GM19035 (cell line): ENCODE data around the gene RPL28.
"Not testable (repeated sequence)": the region's sequence is repeated elsewhere in the genome, so short reads cannot be mapped to it uniquely, and the experiment has no call there.

ENCODE experiments used
- ATAC-seq: cut with Tn5 transposase; IDR thresholded peaks from one replicate; pipeline ENCODE4 v1.9.1; 2021; ENCODE audit not compliant: unreplicated experiment

The RPL28 gene

DNA sequence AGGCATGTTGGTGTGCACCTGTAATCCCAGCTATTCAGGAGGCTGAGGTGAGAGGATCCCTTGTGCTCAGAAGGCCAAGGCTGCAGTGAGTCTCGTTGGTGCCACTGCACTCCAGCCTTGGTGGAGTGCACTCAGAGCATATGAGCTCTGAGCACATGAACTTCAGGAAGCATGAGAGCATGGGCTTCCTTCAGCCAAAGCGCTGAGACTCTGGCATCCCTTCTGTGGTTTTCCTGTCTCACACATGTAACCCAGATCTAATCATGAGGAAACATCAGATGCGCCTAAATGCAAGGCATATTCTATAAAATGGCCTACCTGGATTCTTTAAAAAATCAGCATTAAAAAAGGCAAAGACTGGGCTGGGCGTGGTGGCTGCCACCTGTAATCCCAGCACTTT lies 35.5 kb downstream of the RPL28 start:
- not testable (repeated sequence) for ATAC-seq

DNA sequence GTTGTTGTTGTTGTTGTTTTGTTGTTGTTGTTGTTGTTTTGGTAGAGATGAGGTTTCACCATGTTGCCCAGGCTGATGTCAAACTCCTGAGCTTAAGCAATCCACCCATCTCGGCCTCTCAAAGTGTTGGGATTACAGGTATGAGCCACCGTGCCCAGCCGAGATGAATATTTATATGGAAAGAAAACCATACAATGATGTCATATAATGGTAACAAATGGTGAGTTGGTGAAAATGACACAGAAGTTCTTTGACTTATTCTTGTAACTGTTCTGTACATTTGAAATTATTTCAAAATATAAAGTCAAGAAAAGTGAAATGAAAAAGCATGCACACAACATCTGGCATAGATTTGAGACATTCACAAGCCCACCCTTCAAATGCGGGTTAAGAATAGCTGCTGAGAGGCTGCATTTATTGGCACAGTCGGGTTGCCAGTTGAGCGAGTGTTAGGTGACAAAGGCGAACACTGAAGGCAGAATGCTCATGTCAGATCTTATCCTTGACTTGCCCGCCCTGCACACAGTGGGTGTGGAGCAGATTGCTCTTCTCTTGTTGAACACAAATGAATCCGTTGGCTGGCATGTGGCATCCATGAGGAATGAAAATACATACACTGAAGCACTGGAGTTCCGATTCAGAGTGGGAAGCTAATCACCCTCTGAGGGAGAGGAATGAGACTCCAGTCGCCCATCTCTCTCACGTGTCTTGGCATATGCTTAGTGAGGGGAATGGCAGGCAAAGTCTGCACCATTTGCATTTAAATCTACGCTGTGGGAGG lies 37.7 kb downstream of the RPL28 start:
- no peak for ATAC-seq

DNA sequence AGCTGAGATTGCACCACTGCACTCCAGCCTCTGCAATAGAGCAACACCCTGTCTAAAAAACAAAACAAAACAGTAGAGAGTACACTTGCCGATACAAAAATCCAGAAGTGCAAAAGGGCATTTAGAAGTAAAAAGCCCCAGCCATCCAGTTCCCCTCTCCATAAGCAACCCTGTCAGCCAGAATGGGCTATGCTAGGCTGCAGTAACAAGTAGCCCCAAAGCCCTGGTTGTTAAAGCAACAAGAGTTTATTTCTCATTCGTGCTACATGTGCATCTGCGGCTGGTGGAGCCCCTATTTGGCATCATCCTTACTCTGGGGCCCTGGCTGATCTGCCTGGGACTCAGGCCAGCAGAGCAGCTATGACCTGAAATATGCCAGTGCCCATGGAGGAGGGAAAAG lies 38.8 kb downstream of the RPL28 start:
- no peak for ATAC-seq

- no peak for ATAC-seq
Measured at GRCh38 chr19:55426042-55426441, 40.3 kb downstream of the RPL28 start.

DNA sequence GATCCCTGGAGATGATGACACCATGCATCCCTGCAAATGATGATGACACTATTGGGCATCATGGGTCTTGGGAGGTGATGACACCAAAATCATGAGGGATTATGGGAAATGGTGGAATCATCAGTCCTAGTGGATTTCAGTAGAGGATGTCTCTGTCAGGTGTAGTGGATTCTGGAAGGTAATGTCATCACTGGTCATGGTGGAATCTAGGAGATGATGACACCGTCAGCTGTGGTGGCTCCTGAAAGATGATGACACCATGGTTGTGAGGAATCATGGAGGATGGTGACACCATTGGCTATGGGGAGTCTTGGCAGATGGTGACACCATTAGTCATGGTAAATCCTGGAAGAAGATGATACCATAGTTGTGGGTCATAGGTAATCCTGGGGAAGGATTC lies 45.5 kb downstream of the RPL28 start:
- ATAC-seq: no peak

DNA sequence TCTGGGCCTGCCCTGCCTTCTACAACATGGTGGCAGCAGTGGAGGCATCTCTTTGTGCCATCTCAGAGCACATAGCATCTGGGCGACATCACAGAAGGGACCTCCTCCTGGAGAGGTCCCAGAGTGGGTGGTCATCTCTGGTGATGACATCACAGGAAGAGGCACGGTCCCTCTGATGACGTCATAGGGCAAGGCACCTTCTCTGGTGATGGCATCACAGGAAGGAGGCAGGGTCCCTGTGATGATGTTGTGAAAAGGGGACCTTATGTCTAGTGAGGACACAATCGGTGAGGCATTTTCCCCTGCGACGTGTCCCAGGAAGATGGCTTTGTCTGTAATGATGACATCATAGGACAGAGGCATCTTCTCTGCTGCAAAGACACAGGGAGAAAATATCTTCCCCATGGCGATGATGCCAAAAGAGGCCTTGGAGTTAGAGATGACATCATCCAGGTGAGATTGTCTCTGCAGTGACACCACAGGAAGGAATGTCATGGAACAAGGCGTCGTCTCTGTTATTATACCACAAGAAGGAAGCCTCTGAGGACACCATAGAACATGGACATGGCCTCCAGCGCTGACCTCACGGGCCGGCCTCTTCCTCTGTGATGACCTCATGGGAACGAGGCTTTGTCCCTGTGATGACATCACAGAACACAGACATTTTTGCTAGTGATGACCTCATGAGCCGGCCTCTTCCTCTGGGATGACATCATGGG lies 46.7 kb downstream of the RPL28 start:
- no peak for ATAC-seq

DNA sequence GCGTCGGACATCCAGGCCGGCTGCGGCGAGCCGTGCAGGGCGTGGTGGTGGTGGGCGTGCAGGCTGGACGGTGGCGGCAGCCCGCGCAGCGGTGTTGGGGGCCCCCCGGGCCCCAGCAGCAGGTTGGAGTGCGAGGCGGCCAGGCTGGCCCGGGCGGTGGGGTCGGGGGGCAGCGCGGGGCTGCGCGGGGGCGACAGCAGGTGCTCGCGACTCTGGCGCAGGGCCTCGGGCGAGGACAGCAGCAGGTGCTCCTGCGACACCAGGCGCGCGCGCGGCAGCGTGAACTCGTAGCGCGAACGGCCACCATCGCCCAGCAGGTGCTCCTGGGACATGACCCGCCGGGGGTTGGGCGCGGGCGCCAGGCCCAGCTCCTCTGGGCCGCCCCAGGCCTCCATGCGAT lies 47.6 kb downstream of the RPL28 start:
- ATAC-seq: no peak

- ATAC-seq: no peak
Measured at GRCh38 chr19:55434356-55434919, 48.7 kb downstream of the RPL28 start.

DNA sequence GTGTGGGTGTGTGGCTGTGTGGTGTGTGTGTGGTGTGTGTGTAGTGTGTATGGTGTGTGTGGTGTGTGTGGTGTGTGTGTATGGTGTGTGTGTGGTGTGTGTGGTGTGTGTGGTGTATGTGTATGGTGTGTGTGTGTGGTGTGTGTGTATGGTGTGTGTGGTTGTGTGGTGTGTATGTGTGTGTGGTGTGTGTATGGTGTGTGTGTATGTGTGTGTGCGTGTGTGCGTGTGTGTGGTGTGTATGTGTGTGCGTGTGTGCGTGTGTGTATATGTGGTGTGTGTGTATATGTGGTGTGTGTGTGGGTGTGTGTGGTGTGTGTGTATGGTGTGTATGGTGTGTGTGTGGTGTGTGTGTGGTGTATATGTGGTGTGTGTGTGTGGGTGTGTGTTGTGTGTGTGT lies 49.3 kb downstream of the RPL28 start:
- ATAC-seq: no peak

DNA sequence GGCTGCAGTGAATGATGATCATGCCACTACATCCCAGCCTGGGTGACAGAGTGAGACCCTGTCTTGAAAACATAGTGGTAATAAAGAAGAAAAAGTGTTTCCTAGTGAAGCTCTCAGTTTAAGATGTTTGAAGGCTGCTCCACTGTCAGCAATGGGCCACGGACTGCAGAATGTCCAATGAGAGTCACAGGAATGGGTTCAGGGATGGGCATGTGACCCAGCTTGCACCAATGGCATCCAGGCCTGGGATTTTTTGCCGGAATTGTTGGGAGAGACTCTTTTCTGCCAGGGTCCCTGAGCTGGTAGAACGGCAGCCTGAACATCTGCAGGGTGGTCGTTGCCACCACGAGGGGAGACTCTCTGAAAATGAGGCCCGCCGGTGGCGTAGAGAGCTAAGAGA lies 51.1 kb downstream of the RPL28 start:
- ATAC-seq: no peak

DNA sequence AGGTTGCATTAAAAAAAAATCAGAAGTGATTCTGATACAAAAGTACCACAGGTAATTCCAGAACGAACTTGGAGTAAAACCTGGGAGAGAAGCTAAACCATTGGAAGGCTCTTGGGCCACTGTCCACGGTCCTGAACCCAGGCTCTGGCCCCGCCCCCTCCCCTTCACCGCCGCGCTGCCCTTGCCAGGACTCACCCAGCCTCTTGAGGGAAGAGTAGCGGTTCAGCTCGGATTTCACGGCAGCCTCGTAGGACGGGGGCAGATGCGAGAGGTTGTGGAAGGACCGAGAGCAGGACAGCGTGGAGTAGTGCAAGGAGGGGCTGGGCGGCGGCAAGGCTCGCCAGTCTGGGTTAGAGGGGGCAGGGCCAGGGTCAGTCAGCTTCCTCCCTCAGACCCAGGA lies 51.7 kb downstream of the RPL28 start:
- ATAC-seq: no peak

DNA sequence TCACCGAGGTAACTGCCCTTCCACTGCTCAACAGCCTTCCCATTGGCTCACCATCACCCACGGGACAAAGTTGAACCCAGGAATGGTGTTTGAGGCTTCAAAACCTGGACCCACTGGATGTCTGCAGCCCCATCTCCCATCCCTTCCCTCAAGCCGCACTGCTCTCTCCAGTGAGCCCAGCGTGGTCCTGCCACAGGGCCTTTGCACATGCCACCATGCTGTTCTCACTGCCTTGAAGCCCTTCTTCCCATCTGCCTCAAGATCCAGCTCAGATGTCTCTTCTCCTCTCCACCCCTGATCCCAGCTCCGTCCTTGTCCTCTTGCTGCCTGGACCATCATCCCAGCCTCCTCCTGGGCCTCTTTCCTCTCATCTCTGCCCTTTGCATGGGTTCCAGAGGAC lies 53.3 kb downstream of the RPL28 start:
- no peak for ATAC-seq

GRCh38 chr19:55440411-55441105 lies 54.8 kb downstream of the RPL28 start:
- no peak for ATAC-seq

DNA sequence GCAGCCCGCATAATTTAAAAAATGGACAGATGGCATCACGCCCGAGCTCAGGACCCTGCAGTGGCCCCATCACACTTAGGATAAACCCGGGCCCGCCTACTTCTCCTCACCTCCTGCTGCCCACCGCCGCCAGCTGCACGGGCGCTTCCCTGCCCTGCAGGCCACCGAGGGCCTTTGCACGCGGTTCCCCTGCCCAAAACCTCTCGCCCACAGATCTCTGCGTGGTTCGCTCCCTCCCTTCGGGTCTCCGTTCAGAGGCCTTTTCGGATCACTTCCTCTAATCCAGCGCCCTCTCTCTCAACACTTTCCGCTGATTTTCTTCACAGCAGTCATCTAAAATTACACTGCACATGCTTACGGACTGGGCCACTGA lies 55.6 kb downstream of the RPL28 start:
- no peak for ATAC-seq

DNA sequence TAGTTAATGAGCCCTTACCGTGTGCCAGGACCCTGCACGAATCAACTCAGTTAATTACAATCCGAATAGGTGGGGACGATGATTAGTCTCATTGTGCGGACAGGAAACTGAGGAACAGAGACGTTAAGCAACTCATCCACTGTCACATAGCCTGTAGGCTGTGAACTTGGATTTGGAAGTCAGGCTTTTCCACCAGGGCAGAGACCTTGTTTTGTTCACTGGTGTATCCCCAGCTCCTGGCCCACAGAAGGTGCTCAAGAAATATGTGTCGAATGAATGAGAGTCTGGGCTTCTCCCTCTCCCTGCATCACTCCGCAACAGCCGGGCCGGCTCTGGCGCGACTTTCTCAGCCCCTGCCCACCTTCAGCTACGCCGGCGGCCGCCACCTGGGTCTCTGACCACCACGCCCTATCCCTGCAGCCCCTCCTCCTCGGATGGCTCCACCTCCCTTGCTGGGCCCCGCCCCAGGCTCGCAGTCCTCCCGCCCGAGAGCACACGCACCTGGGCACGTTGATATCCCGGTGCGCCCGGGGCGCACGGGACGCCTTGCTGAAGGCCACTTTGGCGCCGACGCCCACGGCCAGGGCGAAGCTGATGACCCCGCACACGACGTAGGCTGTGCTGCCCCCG lies 56.1 kb downstream of the RPL28 start:
- no peak for ATAC-seq

GRCh38 chr19:55442372-55442961 lies 56.7 kb downstream of the RPL28 start:
- no peak for ATAC-seq

GRCh38 chr19:55443045-55443823 lies 57.5 kb downstream of the RPL28 start, which contains the start of gene SHISA7:
SHISA7 (minus strand) TSS chr19:55443300; CDS start chr19:55442863, 437 bp downstream.
- no peak for ATAC-seq

DNA sequence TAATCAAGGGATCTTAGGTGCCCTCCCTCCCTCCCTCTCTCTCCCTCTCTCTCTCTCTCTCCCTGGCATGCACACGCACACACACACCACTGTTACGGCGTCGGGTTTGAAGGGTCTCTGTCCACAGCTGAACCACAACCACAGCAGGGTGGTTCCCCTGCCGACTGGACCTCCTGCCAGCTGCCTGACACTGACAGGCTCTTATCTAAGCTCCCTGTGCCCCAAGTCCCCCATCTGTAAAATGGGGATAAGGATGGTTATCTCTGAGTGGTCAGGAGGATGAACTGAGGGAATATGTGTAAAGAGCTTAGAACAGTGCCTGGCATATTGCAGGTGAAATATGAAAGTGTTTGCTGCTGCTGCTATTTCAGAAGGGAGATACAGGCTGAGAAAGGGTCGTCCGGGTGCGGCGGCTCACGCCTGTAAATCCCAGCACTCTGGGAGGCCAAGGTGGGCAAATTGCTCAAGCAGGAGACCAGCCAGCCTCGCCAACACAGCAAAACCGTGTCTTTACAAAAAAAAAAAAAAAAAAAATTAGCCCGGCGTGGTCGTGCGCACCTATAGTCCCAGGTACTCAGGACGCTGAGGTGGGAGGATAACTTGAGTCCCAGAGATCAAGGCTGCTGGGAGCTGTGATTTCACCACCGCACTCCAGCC lies 58.2 kb downstream of the RPL28 start:
- no peak for ATAC-seq

DNA sequence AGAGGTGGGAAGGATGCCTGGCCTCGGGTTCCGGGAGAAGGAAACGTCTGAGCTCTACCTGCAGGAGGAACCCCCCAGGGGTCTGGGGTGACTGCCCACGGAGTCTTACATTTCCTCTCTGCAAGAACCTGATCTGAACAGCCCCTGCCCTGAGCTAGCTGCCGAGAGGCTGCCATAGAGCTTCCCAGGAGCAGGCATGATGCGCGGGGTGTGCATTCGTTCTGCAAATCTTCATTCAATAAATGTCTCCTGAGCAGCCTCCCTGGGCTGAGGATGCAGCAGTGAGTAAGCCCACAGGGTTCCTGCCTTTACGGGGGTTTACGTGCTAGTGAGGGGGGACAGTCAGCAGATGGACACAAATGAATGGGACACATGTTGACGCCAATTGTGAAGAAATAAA lies 58.9 kb downstream of the RPL28 start:
- ATAC-seq: no peak
